Cardiac ventricle fibroblast (primary cell): Measurements from ENCODE around the gene ZNF474. TPM values are rescaled to one million over a fixed set of nuclear protein-coding genes. Genes with fewer than 3 reads are reported as not detected.

Source experiments
- total RNA-seq: library from RNA; depleted of rRNA; stranded (reverse); fragments of >200 nt; gene quantifications from 2 replicates; pipeline ENCODE4 v1.2.3, GENCODE V29; 2015

ZNF474 gene
- 0.05 TPM in 1 of 2 replicates, not detected in the other for total RNA-seq

GRCh38 chr5:122129306-122129705 lies at the start of gene ZNF474:
TSS of gene ZNF474 (plus strand) at chr5:122129546. CDS start at chr5:122151991, 22,445 bp downstream.

Other genes with a start within 250 kb of the ZNF474 start
- 8.9 and 14.4 TPM in 2 replicates for gene SRFBP1, start 167.6 kb upstream of the ZNF474 start, total RNA-seq
- 147 and 151 TPM in 2 replicates for gene LOX, start 51.3 kb upstream of the ZNF474 start, total RNA-seq
- 0.19 and 0.78 TPM in 2 replicates for gene SNCAIP, start 182.7 kb downstream of the ZNF474 start, total RNA-seq